ENCODE data around the gene MCM3.

MCM3 gene

GRCh38 chr6:52276130-52276529, 8.4 kb downstream of the MCM3 start:
- CTCF ChIA-PET = interaction anchor here (0.8 to 6.1 kb wide), 3 partner anchors 9 to 20 kb away, joined by 3 to 36 read pairs (median 5); no protein-coding TSS in a partner anchor
- Histone ChIP-seq H3K27me3 (replicated peaks in 2 of 5; ENCODE audit: control insufficient read depth in 4 of 5, insufficient read depth in 5 of 5, low read length in 4 of 5) (no peaks in the 10 kb centered on the region), H3K27ac (ENCODE audit: insufficient read depth in 1 of 2, low read depth in 1 of 2, low read length in 2 of 2, poor library complexity in 1 of 2, severe bottlenecking in 2 of 2) (no peak overlapping the region), H3K9me3 (ENCODE audit: control extremely low read depth in 1 of 5, control insufficient read depth in 4 of 5, insufficient read depth in 2 of 5, low read depth in 1 of 5, low read length in 4 of 5) (no peaks in the 10 kb centered on the region), H3K4me3 (ENCODE audit: control insufficient read depth in 1 of 7, extremely low read depth in 1 of 7, insufficient read depth in 4 of 7, low read depth in 2 of 7, low read length in 6 of 7) (no peak overlapping the region), H3K36me3 (ENCODE audit: control insufficient read depth in 4 of 4, insufficient read depth in 4 of 4, low read length in 3 of 4) (peaks cover 38 to 95% (median 70%) of the 10 kb centered on the region in 4 experiments), H3K4me1 (ENCODE audit: control extremely low read depth in 1 of 4, control insufficient read depth in 4 of 4, insufficient read depth in 4 of 4, low read length in 3 of 4) (no peaks in the 10 kb centered on the region)
- DNase-seq = no peak
- POLR2A ChIA-PET = no interaction called here
- 98% methylated on average over 10 of the region's 10 CpGs for WGBS (ENCODE audit: insufficient coverage)

- Histone ChIP-seq H3K9me3 (ENCODE audit: control extremely low read depth in 1 of 5, control insufficient read depth in 4 of 5, insufficient read depth in 2 of 5, low read depth in 1 of 5, low read length in 4 of 5) (no peaks in the 10 kb centered on the region), H3K4me3 (ENCODE audit: control insufficient read depth in 1 of 7, extremely low read depth in 1 of 7, insufficient read depth in 4 of 7, low read depth in 2 of 7, low read length in 6 of 7) (no peak overlapping the region), H3K36me3 (ENCODE audit: control insufficient read depth in 4 of 4, insufficient read depth in 4 of 4, low read length in 3 of 4) (peaks cover 41 to 93% (median 69%) of the 10 kb centered on the region in 4 experiments), H3K27ac (ENCODE audit: insufficient read depth in 1 of 2, low read depth in 1 of 2, low read length in 2 of 2, poor library complexity in 1 of 2, severe bottlenecking in 2 of 2) (peak overlapping the region in 1 of 2 experiments; percentile 15), H3K4me1 (ENCODE audit: control extremely low read depth in 1 of 4, control insufficient read depth in 4 of 4, insufficient read depth in 4 of 4, low read length in 3 of 4) (no peaks in the 10 kb centered on the region), H3K27me3 (replicated peaks in 2 of 5; ENCODE audit: control insufficient read depth in 4 of 5, insufficient read depth in 5 of 5, low read length in 4 of 5) (no peaks in the 10 kb centered on the region)
- CTCF ChIA-PET = interaction anchor here (1.2 to 6.1 kb wide), 6 partner anchors 8 to 391 kb away, joined by 3 to 36 read pairs (median 3); no protein-coding TSS in a partner anchor
- 97% methylated on average over 5 of the region's 9 CpGs for WGBS (ENCODE audit: insufficient coverage)
- POLR2A ChIA-PET = no interaction called here
- no peak for DNase-seq
These were observed 12.6 kb downstream of the MCM3 start for GRCh38 chr6:52271852-52272460.

GRCh38 chr6:52263709-52264540, 20.6 kb downstream of the MCM3 start:
- no peaks in the 10 kb centered on the region for H3K9me3 ChIP-seq (ENCODE audit: control extremely low read depth in 1 of 5, control insufficient read depth in 4 of 5, insufficient read depth in 2 of 5, low read depth in 1 of 5, low read length in 4 of 5)
- CTCF ChIA-PET = interaction anchor here (0.7 to 9.2 kb wide), 36 partner anchors 11 to 421 kb away, joined by 3 to 147 read pairs (median 4); partner anchors contain the start of gene MCM3
- POLR2A ChIA-PET = no interaction called here
- peaks cover 0 to 11% (median 4%) of the 10 kb centered on the region in 4 experiments for H3K4me1 ChIP-seq (ENCODE audit: control extremely low read depth in 1 of 4, control insufficient read depth in 4 of 4, insufficient read depth in 4 of 4, low read length in 3 of 4)
- H3K27me3 ChIP-seq (replicated peaks in 2 of 5; ENCODE audit: control insufficient read depth in 4 of 5, insufficient read depth in 5 of 5, low read length in 4 of 5) = no peaks in the 10 kb centered on the region
- WGBS (ENCODE audit: insufficient coverage) = 69% methylated on average over 5 of the region's 11 CpGs
- DNase-seq = peak; percentile 64 to 87 (median 83)
- peaks cover 20 to 77% (median 42%) of the 10 kb centered on the region in 4 experiments for H3K36me3 ChIP-seq (ENCODE audit: control insufficient read depth in 4 of 4, insufficient read depth in 4 of 4, low read length in 3 of 4)
- H3K27ac ChIP-seq (ENCODE audit: insufficient read depth in 1 of 2, low read depth in 1 of 2, low read length in 2 of 2, poor library complexity in 1 of 2, severe bottlenecking in 2 of 2) = no peak overlapping the region
- no peak overlapping the region for H3K4me3 ChIP-seq (ENCODE audit: control insufficient read depth in 1 of 7, extremely low read depth in 1 of 7, insufficient read depth in 4 of 7, low read depth in 2 of 7, low read length in 6 of 7)

- ChIA-PET POLR2A (no interaction called here), CTCF (interaction anchor here (0.7 to 9.2 kb wide), 30 partner anchors 10 to 400 kb away, joined by 3 to 147 read pairs (median 6); partner anchors contain the start of gene MCM3)
- DNase-seq = peak; percentile 34 to 79 (median 68)
- Histone ChIP-seq H3K9me3 (ENCODE audit: control extremely low read depth in 1 of 5, control insufficient read depth in 4 of 5, insufficient read depth in 2 of 5, low read depth in 1 of 5, low read length in 4 of 5) (no peaks in the 10 kb centered on the region), H3K27ac (ENCODE audit: insufficient read depth in 1 of 2, low read depth in 1 of 2, low read length in 2 of 2, poor library complexity in 1 of 2, severe bottlenecking in 2 of 2) (no peak overlapping the region), H3K36me3 (ENCODE audit: control insufficient read depth in 4 of 4, insufficient read depth in 4 of 4, low read length in 3 of 4) (peaks cover 9 to 66% (median 33%) of the 10 kb centered on the region in 4 experiments), H3K4me1 (ENCODE audit: control extremely low read depth in 1 of 4, control insufficient read depth in 4 of 4, insufficient read depth in 4 of 4, low read length in 3 of 4) (peaks cover 0 to 11% (median 4%) of the 10 kb centered on the region in 4 experiments), H3K27me3 (replicated peaks in 2 of 5; ENCODE audit: control insufficient read depth in 4 of 5, insufficient read depth in 5 of 5, low read length in 4 of 5) (no peaks in the 10 kb centered on the region), H3K4me3 (ENCODE audit: control insufficient read depth in 1 of 7, extremely low read depth in 1 of 7, insufficient read depth in 4 of 7, low read depth in 2 of 7, low read length in 6 of 7) (no peak overlapping the region)
- 65% methylated on average over 8 of the region's 9 CpGs for WGBS (ENCODE audit: insufficient coverage)
These were observed 21.8 kb downstream of the MCM3 start for GRCh38 chr6:52262620-52263344.

GRCh38 chr6:52261229-52261628, 23.3 kb downstream of the MCM3 start:
- DNase-seq = no peak
- Histone ChIP-seq H3K36me3 (ENCODE audit: control insufficient read depth in 4 of 4, insufficient read depth in 4 of 4, low read length in 3 of 4) (peaks cover 5 to 53% (median 26%) of the 10 kb centered on the region in 4 experiments), H3K4me3 (ENCODE audit: control insufficient read depth in 1 of 7, extremely low read depth in 1 of 7, insufficient read depth in 4 of 7, low read depth in 2 of 7, low read length in 6 of 7) (no peak overlapping the region), H3K9me3 (ENCODE audit: control extremely low read depth in 1 of 5, control insufficient read depth in 4 of 5, insufficient read depth in 2 of 5, low read depth in 1 of 5, low read length in 4 of 5) (no peaks in the 10 kb centered on the region), H3K27ac (ENCODE audit: insufficient read depth in 1 of 2, low read depth in 1 of 2, low read length in 2 of 2, poor library complexity in 1 of 2, severe bottlenecking in 2 of 2) (no peak overlapping the region), H3K27me3 (replicated peaks in 2 of 5; ENCODE audit: control insufficient read depth in 4 of 5, insufficient read depth in 5 of 5, low read length in 4 of 5) (no peaks in the 10 kb centered on the region), H3K4me1 (ENCODE audit: control extremely low read depth in 1 of 4, control insufficient read depth in 4 of 4, insufficient read depth in 4 of 4, low read length in 3 of 4) (peaks cover 0 to 11% (median 4%) of the 10 kb centered on the region in 4 experiments)
- CTCF ChIA-PET = interaction anchor here (0.9 to 9.2 kb wide), 16 partner anchors 9 to 198 kb away, joined by 3 to 147 read pairs (median 4); partner anchors contain the start of gene MCM3
- WGBS (ENCODE audit: insufficient coverage) = 97% methylated on average over 6 of the region's 6 CpGs
- POLR2A ChIA-PET = no interaction called here

- ChIA-PET CTCF (interaction anchor here (1.1 to 9.2 kb wide), 9 partner anchors 9 to 197 kb away, joined by 3 to 147 read pairs (median 4); no protein-coding TSS in a partner anchor), POLR2A (no interaction called here)
- Histone ChIP-seq H3K27ac (ENCODE audit: insufficient read depth in 1 of 2, low read depth in 1 of 2, low read length in 2 of 2, poor library complexity in 1 of 2, severe bottlenecking in 2 of 2) (no peak overlapping the region), H3K36me3 (ENCODE audit: control insufficient read depth in 4 of 4, insufficient read depth in 4 of 4, low read length in 3 of 4) (peaks cover 5 to 47% (median 20%) of the 10 kb centered on the region in 4 experiments), H3K4me1 (ENCODE audit: control extremely low read depth in 1 of 4, control insufficient read depth in 4 of 4, insufficient read depth in 4 of 4, low read length in 3 of 4) (peaks cover 0 to 11% (median 4%) of the 10 kb centered on the region in 4 experiments), H3K27me3 (replicated peaks in 2 of 5; ENCODE audit: control insufficient read depth in 4 of 5, insufficient read depth in 5 of 5, low read length in 4 of 5) (no peaks in the 10 kb centered on the region), H3K9me3 (ENCODE audit: control extremely low read depth in 1 of 5, control insufficient read depth in 4 of 5, insufficient read depth in 2 of 5, low read depth in 1 of 5, low read length in 4 of 5) (no peaks in the 10 kb centered on the region), H3K4me3 (ENCODE audit: control insufficient read depth in 1 of 7, extremely low read depth in 1 of 7, insufficient read depth in 4 of 7, low read depth in 2 of 7, low read length in 6 of 7) (no peak overlapping the region)
- no peak for DNase-seq
- 100% methylated on average over 2 of the region's 3 CpGs for WGBS (ENCODE audit: insufficient coverage)
These were observed 23.9 kb downstream of the MCM3 start for GRCh38 chr6:52260634-52261033.

Measured in common myeloid progenitor, CD34-positive (primary cell).